PFSK-1 (cell line): ENCODE measurements around the gene FBXW4.

ENCODE experiments used
- POLR2AphosphoS5 ChIP-seq: IDR thresholded peaks from 2 replicates; pipeline ENCODE4 v1.6.1; 2012; ENCODE audit warnings: low read depth, mild to moderate bottlenecking, control low read depth, low read length, moderate library complexity
- SIN3A ChIP-seq: IDR thresholded peaks from 2 replicates; pipeline ENCODE4 v1.6.1; 2012; ENCODE audit warnings: mild to moderate bottlenecking, low read length, moderate library complexity, borderline replicate concordance; ENCODE audit not compliant: insufficient read depth
- TF ChIP-seq, protein P1 (sequence below), 2 experiments: IDR thresholded peaks; 2 replicates each; pipeline versions ENCODE4 v1.6.1 to v1.8.0; 2011 to 2012; ENCODE audit warnings: low read depth in 2 of 2, low read length in 2 of 2, control low read depth in 1 of 2, inconsistent platforms in 1 of 2, mild to moderate bottlenecking in 1 of 2, moderate library complexity in 1 of 2; ENCODE audit not compliant: insufficient read depth in 1 of 2

DNA sequence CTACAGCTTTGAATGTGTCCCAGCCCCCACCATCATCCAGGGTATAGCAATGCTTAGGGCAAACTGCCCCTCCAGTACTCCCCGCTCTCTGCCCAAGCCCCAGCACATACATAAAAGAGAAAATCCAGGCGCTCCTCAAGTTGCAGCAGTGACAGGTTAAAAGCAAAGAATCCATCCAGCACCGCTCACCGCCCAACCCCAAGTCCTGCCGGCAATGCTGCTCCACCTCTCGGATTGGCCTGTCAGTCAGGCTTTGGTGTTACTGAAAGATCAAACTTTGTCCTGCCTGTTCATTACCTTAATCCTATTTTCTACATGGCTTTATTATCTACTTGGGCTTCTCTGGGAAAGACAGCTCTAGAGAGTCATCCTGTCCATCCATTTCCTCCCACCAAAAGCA, 75.0 kb downstream of the FBXW4 start:
- TF ChIP-seq, protein P1, sequence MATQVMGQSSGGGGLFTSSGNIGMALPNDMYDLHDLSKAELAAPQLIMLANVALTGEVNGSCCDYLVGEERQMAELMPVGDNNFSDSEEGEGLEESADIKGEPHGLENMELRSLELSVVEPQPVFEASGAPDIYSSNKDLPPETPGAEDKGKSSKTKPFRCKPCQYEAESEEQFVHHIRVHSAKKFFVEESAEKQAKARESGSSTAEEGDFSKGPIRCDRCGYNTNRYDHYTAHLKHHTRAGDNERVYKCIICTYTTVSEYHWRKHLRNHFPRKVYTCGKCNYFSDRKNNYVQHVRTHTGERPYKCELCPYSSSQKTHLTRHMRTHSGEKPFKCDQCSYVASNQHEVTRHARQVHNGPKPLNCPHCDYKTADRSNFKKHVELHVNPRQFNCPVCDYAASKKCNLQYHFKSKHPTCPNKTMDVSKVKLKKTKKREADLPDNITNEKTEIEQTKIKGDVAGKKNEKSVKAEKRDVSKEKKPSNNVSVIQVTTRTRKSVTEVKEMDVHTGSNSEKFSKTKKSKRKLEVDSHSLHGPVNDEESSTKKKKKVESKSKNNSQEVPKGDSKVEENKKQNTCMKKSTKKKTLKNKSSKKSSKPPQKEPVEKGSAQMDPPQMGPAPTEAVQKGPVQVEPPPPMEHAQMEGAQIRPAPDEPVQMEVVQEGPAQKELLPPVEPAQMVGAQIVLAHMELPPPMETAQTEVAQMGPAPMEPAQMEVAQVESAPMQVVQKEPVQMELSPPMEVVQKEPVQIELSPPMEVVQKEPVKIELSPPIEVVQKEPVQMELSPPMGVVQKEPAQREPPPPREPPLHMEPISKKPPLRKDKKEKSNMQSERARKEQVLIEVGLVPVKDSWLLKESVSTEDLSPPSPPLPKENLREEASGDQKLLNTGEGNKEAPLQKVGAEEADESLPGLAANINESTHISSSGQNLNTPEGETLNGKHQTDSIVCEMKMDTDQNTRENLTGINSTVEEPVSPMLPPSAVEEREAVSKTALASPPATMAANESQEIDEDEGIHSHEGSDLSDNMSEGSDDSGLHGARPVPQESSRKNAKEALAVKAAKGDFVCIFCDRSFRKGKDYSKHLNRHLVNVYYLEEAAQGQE (IDR thresholded peaks at IDR 0.05; ENCODE audit: insufficient read depth in 1 of 2, low read depth in 2 of 2, low read length in 2 of 2) = no peak
- no peak for TF ChIP-seq POLR2AphosphoS5
- no peak for TF ChIP-seq SIN3A
